ENCODE measurements around the gene LRPAP1.

DNA sequence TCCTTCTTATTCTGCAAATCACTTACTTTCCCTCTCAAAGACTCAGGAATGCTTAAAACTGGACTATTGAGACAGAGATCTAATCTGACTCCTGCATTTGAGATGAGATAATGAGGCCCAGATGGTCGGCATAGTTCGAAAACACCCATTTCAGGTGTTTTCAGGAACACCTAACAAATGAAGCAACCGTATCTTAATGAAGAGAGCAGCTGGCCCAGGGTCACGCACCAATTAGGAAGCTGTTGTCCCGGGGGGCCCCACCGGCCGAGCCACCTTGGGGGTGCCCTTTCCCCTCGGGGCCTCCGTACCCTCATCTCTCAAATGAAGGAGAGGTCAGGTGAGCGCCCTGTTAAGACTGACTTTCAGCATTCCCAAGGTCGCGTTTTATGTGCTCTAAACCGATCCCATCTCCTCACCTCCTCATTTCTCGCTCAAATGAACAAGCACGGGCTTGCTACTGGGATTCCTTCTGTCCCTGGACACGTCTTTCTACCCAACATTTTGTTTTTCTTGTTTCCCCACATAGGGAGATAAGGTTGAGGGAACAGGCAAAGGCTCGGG is 824 bp downstream of the LRPAP1 start:
- TF ChIP-seq ZNF585B (tag by site-specific recombination; IDR thresholded peaks at IDR 0.05): no peak
- TF ChIP-seq ZNF521 (tag by site-specific recombination; IDR thresholded peaks at IDR 0.05): no peak
- no peak for TF ChIP-seq KLF1 (tag by site-specific recombination; IDR thresholded peaks at IDR 0.05)
- TF ChIP-seq ZEB2 (tag by site-specific recombination; IDR thresholded peaks at IDR 0.05): no peak
- TF ChIP-seq, protein P1, sequence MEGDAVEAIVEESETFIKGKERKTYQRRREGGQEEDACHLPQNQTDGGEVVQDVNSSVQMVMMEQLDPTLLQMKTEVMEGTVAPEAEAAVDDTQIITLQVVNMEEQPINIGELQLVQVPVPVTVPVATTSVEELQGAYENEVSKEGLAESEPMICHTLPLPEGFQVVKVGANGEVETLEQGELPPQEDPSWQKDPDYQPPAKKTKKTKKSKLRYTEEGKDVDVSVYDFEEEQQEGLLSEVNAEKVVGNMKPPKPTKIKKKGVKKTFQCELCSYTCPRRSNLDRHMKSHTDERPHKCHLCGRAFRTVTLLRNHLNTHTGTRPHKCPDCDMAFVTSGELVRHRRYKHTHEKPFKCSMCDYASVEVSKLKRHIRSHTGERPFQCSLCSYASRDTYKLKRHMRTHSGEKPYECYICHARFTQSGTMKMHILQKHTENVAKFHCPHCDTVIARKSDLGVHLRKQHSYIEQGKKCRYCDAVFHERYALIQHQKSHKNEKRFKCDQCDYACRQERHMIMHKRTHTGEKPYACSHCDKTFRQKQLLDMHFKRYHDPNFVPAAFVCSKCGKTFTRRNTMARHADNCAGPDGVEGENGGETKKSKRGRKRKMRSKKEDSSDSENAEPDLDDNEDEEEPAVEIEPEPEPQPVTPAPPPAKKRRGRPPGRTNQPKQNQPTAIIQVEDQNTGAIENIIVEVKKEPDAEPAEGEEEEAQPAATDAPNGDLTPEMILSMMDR (tag by site-specific recombination; IDR thresholded peaks at IDR 0.05): no peak
- TF ChIP-seq, protein P2, sequence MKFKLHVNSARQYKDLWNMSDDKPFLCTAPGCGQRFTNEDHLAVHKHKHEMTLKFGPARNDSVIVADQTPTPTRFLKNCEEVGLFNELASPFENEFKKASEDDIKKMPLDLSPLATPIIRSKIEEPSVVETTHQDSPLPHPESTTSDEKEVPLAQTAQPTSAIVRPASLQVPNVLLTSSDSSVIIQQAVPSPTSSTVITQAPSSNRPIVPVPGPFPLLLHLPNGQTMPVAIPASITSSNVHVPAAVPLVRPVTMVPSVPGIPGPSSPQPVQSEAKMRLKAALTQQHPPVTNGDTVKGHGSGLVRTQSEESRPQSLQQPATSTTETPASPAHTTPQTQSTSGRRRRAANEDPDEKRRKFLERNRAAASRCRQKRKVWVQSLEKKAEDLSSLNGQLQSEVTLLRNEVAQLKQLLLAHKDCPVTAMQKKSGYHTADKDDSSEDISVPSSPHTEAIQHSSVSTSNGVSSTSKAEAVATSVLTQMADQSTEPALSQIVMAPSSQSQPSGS (tag by site-specific recombination; IDR thresholded peaks at IDR 0.05; ENCODE audit: low read depth): no peak
- TF ChIP-seq SALL2 (tag by site-specific recombination; IDR thresholded peaks at IDR 0.05; ENCODE audit: borderline replicate concordance): no peak
- no peak for TF ChIP-seq ZNF558 (tag by site-specific recombination; IDR thresholded peaks at IDR 0.05)
- no peak for TF ChIP-seq ZNF223 (tag by site-specific recombination; IDR thresholded peaks at IDR 0.05)
- TF ChIP-seq ZNF610 (tag by site-specific recombination; IDR thresholded peaks at IDR 0.05; ENCODE audit: borderline replicate concordance): no peak
- TF ChIP-seq, protein P3, sequence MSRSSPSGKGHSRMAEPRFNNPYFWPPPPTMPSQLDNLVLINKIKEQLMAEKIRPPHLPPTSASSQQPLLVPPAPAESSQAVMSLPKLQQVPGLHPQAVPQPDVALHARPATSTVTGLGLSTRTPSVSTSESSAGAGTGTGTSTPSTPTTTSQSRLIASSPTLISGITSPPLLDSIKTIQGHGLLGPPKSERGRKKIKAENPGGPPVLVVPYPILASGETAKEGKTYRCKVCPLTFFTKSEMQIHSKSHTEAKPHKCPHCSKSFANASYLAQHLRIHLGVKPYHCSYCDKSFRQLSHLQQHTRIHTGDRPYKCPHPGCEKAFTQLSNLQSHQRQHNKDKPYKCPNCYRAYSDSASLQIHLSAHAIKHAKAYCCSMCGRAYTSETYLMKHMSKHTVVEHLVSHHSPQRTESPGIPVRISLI (tag by site-specific recombination; IDR thresholded peaks at IDR 0.05): no peak

All from HEK293 (cell line).